HFFc6 (cell line): ENCODE data around the gene SLAMF9. TPM values are rescaled to one million over a fixed set of nuclear protein-coding genes. Genes with fewer than 3 reads are reported as not detected.

ENCODE experiments used
- DNase-seq: peaks from one replicate; pipeline ENCODE4 v3.0.0-alpha.2; 2018
- H3K27ac Mint-ChIP-seq: 2 replicates; pipeline ENCODE4 v1.8.0; 2020; ENCODE audit warnings: mild to moderate bottlenecking, mixed read lengths
- H3K27me3 Mint-ChIP-seq: 2 replicates; pipeline ENCODE4 v1.8.0; 2021; ENCODE audit warnings: mild to moderate bottlenecking, moderate library complexity, mixed read lengths; ENCODE audit not compliant: insufficient read depth
- H3K36me3 Mint-ChIP-seq: 2 replicates; pipeline ENCODE4 v1.8.0; 2021; ENCODE audit warnings: low read depth, mixed read lengths
- H3K4me1 Mint-ChIP-seq: 2 replicates; pipeline ENCODE4 v1.8.0; 2020; ENCODE audit warnings: low read depth, mixed read lengths
- H3K4me3 Mint-ChIP-seq: 2 replicates; pipeline ENCODE4 v1.8.0; 2020; ENCODE audit warnings: mild to moderate bottlenecking, moderate library complexity, mixed read lengths
- H3K9me3 Mint-ChIP-seq: 2 replicates; pipeline ENCODE4 v1.8.0; 2020; ENCODE audit warnings: mild to moderate bottlenecking, mixed read lengths
- CTCF ChIP-seq: fragments of 200-600 bp; sonication (generic); IDR thresholded peaks from 2 replicates; pipeline ENCODE4 v1.5.0; 2021; ENCODE audit warnings: antibody characterized with exemption, mild to moderate bottlenecking
- total RNA-seq, 6 experiments: library from RNA; stranded (reverse); fragmentation: NEBNext Ultra II Directional; extraction: Animal tissue kit (Norgen Biotek cat#: 25700); gene quantifications; 2 replicates in 1 of 6; 3 replicates in 5 of 6; pipeline ENCODE4 v1.2.3, GENCODE V29; 2021

SLAMF9 gene
- total RNA-seq, 6 experiments from 2014 or later, result 0.41 to 0.51 (median 0.46) TPM; not detected in 3

DNA sequence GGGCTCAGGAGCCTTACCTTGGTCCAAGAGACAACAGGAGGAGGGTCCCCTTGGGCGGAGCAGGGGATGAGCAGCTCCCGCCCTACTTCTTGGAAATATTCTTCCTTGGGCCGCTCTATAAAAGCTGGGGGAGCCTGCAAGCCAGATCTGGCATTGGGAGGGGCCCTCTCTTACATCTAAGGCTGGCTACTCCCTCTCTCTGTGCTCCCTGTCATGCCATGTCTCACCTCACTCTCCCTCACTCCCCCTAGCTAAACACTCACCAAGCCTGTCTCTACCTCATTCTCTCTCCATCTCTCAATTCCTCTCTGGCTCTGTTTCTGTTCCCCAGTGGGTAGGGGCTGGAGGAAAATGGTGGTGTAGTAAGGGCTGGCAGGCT is 22.3 kb downstream of the SLAMF9 start:
- DNase-seq, result no peak
- TF ChIP-seq CTCF, result no peak
- Mint-ChIP-seq H3K27me3 (peaks cover 10% of the 10 kb centered on the region), H3K36me3 (no peaks in the 10 kb centered on the region), H3K4me1 (no peaks in the 10 kb centered on the region; the same call in 1 of the 2 replicates), H3K4me3 (no peak overlapping the region), H3K9me3 (no peaks in the 10 kb centered on the region), H3K27ac (no peak overlapping the region)

DNA sequence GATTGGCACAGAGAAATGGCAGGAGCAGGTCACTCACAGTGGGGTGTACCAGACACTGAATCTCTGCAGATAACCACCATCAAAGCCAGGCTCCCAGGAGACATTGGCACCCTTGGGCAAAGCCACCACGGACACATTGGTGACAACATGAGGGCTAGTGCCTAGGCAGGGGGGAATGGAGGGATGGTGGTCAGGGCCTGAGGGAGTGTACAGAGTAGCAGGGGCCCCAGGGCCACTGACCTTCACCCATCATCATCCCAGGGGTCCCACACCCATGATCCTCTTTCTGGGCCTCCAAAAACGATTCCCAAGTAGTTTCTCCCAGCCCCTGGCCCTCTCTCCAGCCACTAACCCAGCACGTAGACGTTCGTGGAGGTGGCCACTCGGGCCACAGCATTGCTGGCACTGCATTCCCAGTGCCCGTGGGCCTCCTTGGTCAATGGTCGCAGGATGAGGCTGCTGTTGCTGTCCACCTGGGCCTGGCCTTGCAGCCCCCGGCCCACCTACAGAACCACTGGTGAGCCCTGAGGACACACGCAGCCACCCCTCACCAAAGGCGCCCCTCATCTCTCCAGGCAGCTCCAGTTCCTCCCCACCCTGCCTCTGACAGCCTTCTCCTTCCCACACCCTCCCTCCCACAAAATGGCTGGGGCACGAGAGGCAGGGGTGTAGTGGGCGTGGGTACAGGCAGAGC is 22.8 kb downstream of the SLAMF9 start:
- H3K4me1 Mint-ChIP-seq, result peaks cover 5% of the 10 kb centered on the region
- no peak for DNase-seq
- no peak for TF ChIP-seq CTCF
- no peak overlapping the region for H3K4me3 Mint-ChIP-seq
- peaks cover 10% of the 10 kb centered on the region for H3K27me3 Mint-ChIP-seq
- no peak overlapping the region for H3K27ac Mint-ChIP-seq
- no peaks in the 10 kb centered on the region for H3K9me3 Mint-ChIP-seq
- no peaks in the 10 kb centered on the region for H3K36me3 Mint-ChIP-seq

GRCh38 chr1:159930634-159931033 is 23.4 kb downstream of the SLAMF9 start:
- H3K4me1 Mint-ChIP-seq, result peaks cover 11% of the 10 kb centered on the region
- no peak for DNase-seq
- no peaks in the 10 kb centered on the region for H3K36me3 Mint-ChIP-seq
- H3K27me3 Mint-ChIP-seq, result peaks cover 10% of the 10 kb centered on the region
- H3K9me3 Mint-ChIP-seq, result no peaks in the 10 kb centered on the region
- TF ChIP-seq CTCF, result no peak
- no peak overlapping the region for H3K27ac Mint-ChIP-seq
- no peak overlapping the region for H3K4me3 Mint-ChIP-seq

- TF ChIP-seq CTCF, result no peak
- no peak overlapping the region for H3K4me3 Mint-ChIP-seq
- DNase-seq, result no peak
Measured at GRCh38 chr1:159930216-159930615, 23.8 kb downstream of the SLAMF9 start.

GRCh38 chr1:159929155-159930051 is 24.6 kb downstream of the SLAMF9 start:
- Mint-ChIP-seq H3K36me3 (peaks cover 7% of the 10 kb centered on the region; the same call in 1 of the 2 replicates), H3K4me1 (peaks cover 13% of the 10 kb centered on the region), H3K4me3 (no peak overlapping the region), H3K9me3 (no peaks in the 10 kb centered on the region), H3K27me3 (peaks cover 15% of the 10 kb centered on the region), H3K27ac (no peak overlapping the region; the same call in 1 of the 2 replicates)
- no peak for DNase-seq
- no peak for TF ChIP-seq CTCF

More at GRCh38 chr1:159930216-159930615, 23.8 kb downstream of the SLAMF9 start:
- Mint-ChIP-seq H3K9me3 (no peaks in the 10 kb centered on the region), H3K36me3 (peaks cover under 1% of the 10 kb centered on the region; the same call in 1 of the 2 replicates), H3K27me3 (peaks cover 12% of the 10 kb centered on the region), H3K27ac (no peak overlapping the region), H3K4me1 (peaks cover 13% of the 10 kb centered on the region)
